Stomach (tissue), 9 donors: Measurements from ENCODE around the gene SEMA4C. TPM values are rescaled to one million over a fixed set of nuclear protein-coding genes. Genes with fewer than 3 reads are reported as not detected.
"Not testable (repeated sequence)": the region's sequence is repeated elsewhere in the genome, so short reads cannot be mapped to it uniquely, and the experiment has no call there.

Experiments used
- DNase-seq, 2 donors: peaks; one replicate each; pipeline versions ENCODE4 v3.0.0 to v3.0.0-alpha.2; 2013 to 2019
- H3K27ac ChIP-seq, 5 donors: fragments of 200-600 bp in 4 of 5; sonication (generic) in 4 of 5; one replicate each; pipeline ENCODE4 v1.5.1; 2013 to 2019; ENCODE audit warnings: mild to moderate bottlenecking in 1 of 5, moderate library complexity in 1 of 5
- H3K27me3 ChIP-seq, 3 donors: fragments of 200-600 bp; sonication (generic); one replicate each; pipeline ENCODE4 v1.5.1; 2017 to 2019; ENCODE audit warnings: mixed run types in 1 of 3
- H3K36me3 ChIP-seq, 4 donors: fragments of 200-600 bp; sonication (generic); 1 replicate in 3 of 4; 2 replicates in 1 of 4; pipeline ENCODE4 v1.5.1; 2016 to 2019
- H3K4me1 ChIP-seq, 4 donors: fragments of 200-600 bp; sonication (generic); one replicate each; pipeline ENCODE4 v1.5.1; 2016 to 2019
- H3K4me3 ChIP-seq, 4 donors: fragments of 200-600 bp; sonication (generic) in 3 of 4; one replicate each; pipeline ENCODE4 v1.5.1; 2016 to 2019; ENCODE audit warnings: mild to moderate bottlenecking in 1 of 4
- H3K9me3 ChIP-seq, 4 donors: fragments of 200-600 bp; sonication (generic); one replicate each; pipeline ENCODE4 v1.5.1; 2016 to 2019
- CTCF ChIP-seq, 7 experiments: fragments of 450-650 bp in 4 of 7; fragments of 200-600 bp in 3 of 7; sonication (generic) in 3 of 7; IDR thresholded peaks; one replicate each; pipeline ENCODE4 v1.5.1; 2016 to 2019; ENCODE audit warnings: antibody characterized with exemption in 7 of 7, control low read depth in 2 of 7, mild to moderate bottlenecking in 1 of 7
- EP300 ChIP-seq: sonication (generic); formaldehyde crosslinking; IDR thresholded peaks from one replicate; pipeline ENCODE4 v1.6.1; 2017; ENCODE audit warnings: antibody characterized with exemption
- POLR2A ChIP-seq, 4 donors: fragments of 450-650 bp; IDR thresholded peaks; one replicate each; pipeline ENCODE4 v1.6.1; 2016; ENCODE audit warnings: antibody characterized with exemption in 4 of 4, control low read depth in 2 of 4, mild to moderate bottlenecking in 1 of 4, moderate library complexity in 1 of 4
- POLR2AphosphoS5 ChIP-seq, 3 donors: sonication (generic); formaldehyde crosslinking; IDR thresholded peaks; one replicate each; pipeline ENCODE4 v1.6.1; 2016; ENCODE audit warnings: antibody characterized with exemption in 3 of 3
- WGBS, 5 donors: extraction: QIAGEN DNeasy Blood & Tissue Kit in 3 of 5; methylation state at CpG; one replicate each; pipeline versions ENCODE4 v1.1.5 to v1.1.7; 2013 to 2018; 5-methylcytosine and 5-hydroxymethylcytosine counted together
- intact Hi-C: fragments of 100-400 bp; cut with DNase I; formaldehyde crosslinking; loops from one replicate; pipeline ENCODE4 v1.15.1; 2023; ENCODE audit warnings: low total_unique reads
- polyA plus RNA-seq, 3 donors: library from polyadenylated mRNA; stranded (reverse); fragments of 200-250 nt; gene quantifications; one replicate each; pipeline ENCODE4 v1.2.3, GENCODE V29; 2013
- total RNA-seq, 5 donors: library from RNA; depleted of rRNA; stranded (reverse); fragments of >200 nt; gene quantifications; one replicate each; pipeline versions ENCODE4 v1.1.0 to v1.2.3, GENCODE V29; 2014 to 2016
- donor health status: healthy with polysubstance abuse.
- donor health status: Bipolar disorder and iron deficiency.
- donor health status: healthy.

Gene SEMA4C
- total and polyA plus RNA-seq, 8 donors: 5.7 to 78.8 (median 18.0) TPM

DNA sequence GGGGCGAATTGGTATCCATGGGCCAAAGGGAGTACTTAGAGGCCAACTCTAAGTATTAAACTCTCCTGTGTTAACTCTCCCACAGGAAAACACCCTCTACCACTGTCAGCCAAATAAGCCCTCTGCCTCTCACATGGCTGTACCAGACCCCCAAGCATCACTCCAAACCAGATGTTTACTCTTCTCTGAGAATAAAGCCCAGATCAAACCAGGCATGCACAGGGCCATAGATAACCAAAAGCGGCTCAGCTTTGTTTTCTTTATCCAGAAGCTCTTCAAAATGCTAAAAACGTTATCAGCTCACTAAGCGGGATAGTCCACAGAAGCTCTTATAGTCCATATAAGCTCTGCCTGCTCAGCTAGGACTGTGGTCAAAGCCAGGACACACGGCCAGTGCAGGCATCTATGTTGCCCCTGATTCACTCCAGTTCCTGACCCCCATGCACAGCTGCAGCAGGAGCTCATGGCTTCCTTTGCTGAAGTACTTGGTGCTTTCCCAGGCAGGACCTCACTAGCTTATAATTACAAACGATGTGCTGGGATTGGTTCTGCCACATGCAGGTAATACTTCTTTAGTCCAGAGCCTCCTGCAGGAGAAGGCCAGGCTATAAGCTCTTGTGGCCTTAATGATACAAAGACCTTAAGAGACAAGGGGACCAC, 21.0 kb upstream of the SEMA4C start:
- H3K36me3 ChIP-seq: no peaks in the 10 kb centered on the region
- H3K27me3 ChIP-seq: no peaks in the 10 kb centered on the region
- DNase-seq: no peak
- no peaks in the 10 kb centered on the region for H3K9me3 ChIP-seq
- no peak overlapping the region for H3K4me3 ChIP-seq
- intact Hi-C loops: no loop called here
- 61 to 69% (median 64%) methylated on average over 6 of the region's 6 CpGs for WGBS, 5 donors
- peaks cover 40 to 63% (median 48%) of the 10 kb centered on the region in 4 donors for H3K4me1 ChIP-seq
- TF ChIP-seq CTCF (IDR thresholded peaks at IDR 0.05) (no peak), POLR2A (IDR thresholded peaks at IDR 0.05) (no peak), EP300 (no peak), POLR2AphosphoS5 (IDR thresholded peaks at IDR 0.05) (no peak)
- peak overlapping the region in 2 of 5 donors; percentile 6 to 21 for H3K27ac ChIP-seq

GRCh38 chr2:96890252-96890651, 20.4 kb upstream of the SEMA4C start:
- intact Hi-C loops: no loop called here
- Histone ChIP-seq H3K4me1 (peaks cover 36 to 59% (median 43%) of the 10 kb centered on the region in 4 donors), H3K4me3 (no peak overlapping the region), H3K27me3 (no peaks in the 10 kb centered on the region), H3K9me3 (no peaks in the 10 kb centered on the region), H3K36me3 (no peaks in the 10 kb centered on the region), H3K27ac (peak overlapping the region in 2 of 5 donors; percentile 6 to 21)
- TF ChIP-seq EP300 (no peak), CTCF (IDR thresholded peaks at IDR 0.05) (no peak), POLR2AphosphoS5 (IDR thresholded peaks at IDR 0.05) (no peak)
- 81 to 91% (median 89%) methylated on average over 7 of the region's 7 CpGs for WGBS, 5 donors
- no peak for DNase-seq

DNA sequence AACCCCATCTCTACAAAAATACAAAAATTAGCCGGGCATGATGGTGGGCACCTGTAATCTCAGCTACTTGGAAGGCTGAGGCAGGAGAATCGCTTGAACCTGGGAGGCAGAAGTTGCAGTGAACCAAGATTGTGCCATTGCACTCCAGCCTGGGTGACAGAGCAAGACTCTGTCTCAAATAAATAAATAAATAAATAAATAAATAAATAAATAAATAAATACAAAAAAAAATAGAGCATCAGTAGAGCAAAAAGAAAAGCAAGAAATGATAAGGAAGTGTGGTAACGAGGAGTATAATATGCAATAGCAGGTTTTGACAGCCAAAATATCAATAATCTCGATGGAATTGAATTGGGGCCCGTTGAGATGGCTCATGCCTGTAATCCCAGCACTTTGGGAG, 19.6 kb upstream of the SEMA4C start:
- DNase-seq, H3K9me3 ChIP-seq, H3K27ac ChIP-seq, H3K4me3 ChIP-seq, H3K36me3 ChIP-seq, intact Hi-C loops, H3K27me3 ChIP-seq: not testable (repeated sequence)
- H3K4me1 ChIP-seq: peaks cover 36 to 63% (median 42%) of the 10 kb centered on the region in 4 donors
- 90 to 98% (median 96%) methylated on average over 5 of the region's 5 CpGs for WGBS, 5 donors

- H3K27me3 ChIP-seq: no peaks in the 10 kb centered on the region
- H3K4me3 ChIP-seq: no peak overlapping the region
- 30 to 55% (median 35%) methylated on average over 5 to 12 of the region's 12 CpGs for WGBS, 5 donors
- intact Hi-C loops: no loop called here
- peaks cover 36 to 63% (median 42%) of the 10 kb centered on the region in 4 donors for H3K4me1 ChIP-seq
- H3K36me3 ChIP-seq: no peaks in the 10 kb centered on the region
- H3K9me3 ChIP-seq: no peaks in the 10 kb centered on the region
- no peak for TF ChIP-seq POLR2AphosphoS5 (IDR thresholded peaks at IDR 0.05)
- no peak for TF ChIP-seq EP300
- no peak for TF ChIP-seq POLR2A (IDR thresholded peaks at IDR 0.05)
- no peak for TF ChIP-seq CTCF (IDR thresholded peaks at IDR 0.05)
- peak overlapping the region in 4 of 5 donors; percentile 56 to 79 (median 62) for H3K27ac ChIP-seq
- DNase-seq: peak; percentile 70 to 88
Measured at GRCh38 chr2:96888072-96889011, 18.5 kb upstream of the SEMA4C start.
